Pancreas (tissue), 10 donors: ENCODE measurements around the gene CACNA1H. TPM values are rescaled to one million over a fixed set of nuclear protein-coding genes. Genes with fewer than 3 reads are reported as not detected.
A peak's percentile ranks its signal among the peaks of the same experiment; 100 is the strongest.
"Not testable (repeated sequence)": the region's sequence is repeated elsewhere in the genome, so short reads cannot be mapped to it uniquely, and the experiment has no call there.

Experiments used
- ATAC-seq, 4 donors: fragments of 200-7000 bp; cut with Tn5 transposase; one replicate each; pipeline versions ENCODE4 v1.8.0 to v1.9.1; 2020; ENCODE audit warnings: mild to moderate bottlenecking in 4 of 4, moderate library complexity in 4 of 4
- DNase-seq, 6 donors: peaks; one replicate each; pipeline ENCODE4 v3.0.0-alpha.2; 2020
- FAIRE-seq: peaks from 2 replicates; lab custom pipeline; 2012; peaks lifted over from hg19 to GRCh38; lab: Jason Lieb, UNC
- H3K27ac ChIP-seq, 4 donors: fragments of 200-600 bp; sonication (generic); 1 replicate in 3 of 4; 2 replicates in 1 of 4; pipeline versions ENCODE4 v1.5.0 to v1.8.0; 2020
- H3K27me3 ChIP-seq, 4 donors: fragments of 200-600 bp; one replicate each; pipeline ENCODE4 v1.8.0; 2021
- H3K36me3 ChIP-seq, 3 donors: fragments of 200-600 bp; sonication (generic) in 1 of 3; one replicate each; pipeline versions ENCODE4 v1.5.0 to v1.8.0; 2020 to 2021
- H3K4me1 ChIP-seq, 3 donors: fragments of 200-600 bp; one replicate each; pipeline ENCODE4 v1.8.0; 2021
- H3K4me3 ChIP-seq, 4 donors: fragments of 200-600 bp; sonication (generic) in 2 of 4; one replicate each; pipeline versions ENCODE4 v1.5.0 to v1.8.0; 2020 to 2021
- H3K9me3 ChIP-seq, 4 donors: fragments of 200-600 bp; one replicate each; pipeline ENCODE4 v1.8.0; 2021
- CTCF ChIP-seq, 4 donors: fragments of 200-600 bp; sonication (generic) in 3 of 4; IDR thresholded peaks; one replicate each; pipeline versions ENCODE4 v1.5.0 to v1.8.0; 2021; ENCODE audit warnings: antibody characterized with exemption in 4 of 4
- WGBS, 2 donors: extraction: QIAGEN DNeasy Blood & Tissue Kit; methylation state at CpG; one replicate each; pipeline ENCODE4 v1.1.7; 2013; 5-methylcytosine and 5-hydroxymethylcytosine counted together
- intact Hi-C, 3 donors: fragments of 100-400 bp; cut with DNase I; formaldehyde crosslinking; loops; one replicate each; pipeline versions ENCODE4 v1.11.1 to v1.14.2; 2022
- polyA plus RNA-seq, 2 donors: library from polyadenylated mRNA; stranded (reverse); fragments of 200-250 nt; gene quantifications; one replicate each; pipeline ENCODE4 v1.2.3, GENCODE V29; 2013
- total RNA-seq, 6 donors: library from RNA; stranded (reverse); fragmentation: NEBNext Ultra II Directional in 4 of 6; extraction: Animal tissue kit (Norgen Biotek cat#: 25700) in 4 of 6; gene quantifications; one replicate each; pipeline versions ENCODE4 v1.2.1 to v1.2.4, GENCODE V29; 2021 to 2023
- donor health status: healthy with polysubstance abuse.
- donor health status: DM: no; HTN: no; CAD: no; lungs with moderate emphysema.
- donor health status: DM: no; HTN: no; CAD: no.
- donor health status: control.
- donor health status: control.
- donor health status: Bipolar disorder and iron deficiency.
- donor health status: DM: yes; HTN: yes; CAD: no.
- donor health status: DM: no; HTN: no; CAD: no.
- donor health status: DM: no; HTN: no; CAD: no.
- donor health status: DM: yes; HTN: yes; CAD: no.

Gene CACNA1H
- total and polyA plus RNA-seq, 8 donors: 2.5 to 20.5 (median 4.9) TPM

- intact Hi-C loops, ATAC-seq, H3K9me3 ChIP-seq, H3K4me1 ChIP-seq, H3K36me3 ChIP-seq, FAIRE-seq, H3K27me3 ChIP-seq, H3K4me3 ChIP-seq, H3K27ac ChIP-seq: not testable (repeated sequence)
- DNase-seq: peak in 2 of 6 donors; percentile 17 to 44
- 74 to 82% methylated on average over 6 to 12 of the region's 13 CpGs for WGBS, 2 donors
Observed at GRCh38 chr16:1229476-1229875, 76.6 kb downstream of the CACNA1H start.

DNA sequence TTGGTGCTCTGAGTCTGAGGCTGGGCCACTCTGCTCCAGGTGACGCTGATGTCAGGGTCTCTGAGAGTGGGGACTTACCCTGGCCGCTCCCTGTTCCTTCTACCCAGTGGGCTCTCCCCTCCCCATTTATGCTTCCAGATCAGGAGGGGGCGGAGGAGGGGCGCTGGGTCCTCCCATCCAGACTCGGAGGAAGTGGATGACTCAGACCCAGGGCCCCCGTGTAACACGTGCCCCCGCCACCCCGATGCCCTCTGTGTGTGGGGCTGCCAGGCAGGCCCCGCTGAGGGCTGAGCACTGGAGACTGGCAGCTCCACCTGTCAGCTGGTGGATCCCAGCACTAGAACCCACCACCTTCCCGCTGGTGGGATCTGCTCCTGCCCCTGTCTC lies 77.2 kb downstream of the CACNA1H start, which contains the start of gene TPSB2:
TSS of gene TPSB2 (minus strand) at position 101 of the 387 bp plus-strand sequence. CDS start 233 bp downstream, outside the sequence.
- H3K27me3 ChIP-seq, H3K36me3 ChIP-seq, H3K9me3 ChIP-seq, H3K4me3 ChIP-seq, ATAC-seq, FAIRE-seq, intact Hi-C loops, H3K27ac ChIP-seq, H3K4me1 ChIP-seq: not testable (repeated sequence)
- peak in 1 of 6 donors; percentile 5 for DNase-seq
- 66% methylated on average over 4 of the region's 11 CpGs; no CpG with 5 or more reads in 1 of the 2 donors for WGBS, 2 donors

- DNase-seq: peak in 2 of 6 donors; percentile 12 to 59
Observed at GRCh38 chr16:1230471-1231212, 77.7 kb downstream of the CACNA1H start.

GRCh38 chr16:1231301-1231700 lies 78.4 kb downstream of the CACNA1H start:
- FAIRE-seq, intact Hi-C loops, H3K4me1 ChIP-seq, H3K27me3 ChIP-seq, H3K27ac ChIP-seq, ATAC-seq, H3K9me3 ChIP-seq, H3K4me3 ChIP-seq, H3K36me3 ChIP-seq: not testable (repeated sequence)
- 53 to 59% methylated on average over 6 to 7 of the region's 7 CpGs for WGBS, 2 donors
- peak in 2 of 6 donors; percentile 14 to 58 for DNase-seq

More at GRCh38 chr16:1230471-1231212, 77.7 kb downstream of the CACNA1H start:
- H3K4me1 ChIP-seq, intact Hi-C loops, H3K4me3 ChIP-seq, FAIRE-seq, H3K27me3 ChIP-seq, ATAC-seq, H3K36me3 ChIP-seq, H3K9me3 ChIP-seq, H3K27ac ChIP-seq: not testable (repeated sequence)
- WGBS, 2 donors: 51 to 71% methylated on average over 17 of the region's 17 CpGs

DNA sequence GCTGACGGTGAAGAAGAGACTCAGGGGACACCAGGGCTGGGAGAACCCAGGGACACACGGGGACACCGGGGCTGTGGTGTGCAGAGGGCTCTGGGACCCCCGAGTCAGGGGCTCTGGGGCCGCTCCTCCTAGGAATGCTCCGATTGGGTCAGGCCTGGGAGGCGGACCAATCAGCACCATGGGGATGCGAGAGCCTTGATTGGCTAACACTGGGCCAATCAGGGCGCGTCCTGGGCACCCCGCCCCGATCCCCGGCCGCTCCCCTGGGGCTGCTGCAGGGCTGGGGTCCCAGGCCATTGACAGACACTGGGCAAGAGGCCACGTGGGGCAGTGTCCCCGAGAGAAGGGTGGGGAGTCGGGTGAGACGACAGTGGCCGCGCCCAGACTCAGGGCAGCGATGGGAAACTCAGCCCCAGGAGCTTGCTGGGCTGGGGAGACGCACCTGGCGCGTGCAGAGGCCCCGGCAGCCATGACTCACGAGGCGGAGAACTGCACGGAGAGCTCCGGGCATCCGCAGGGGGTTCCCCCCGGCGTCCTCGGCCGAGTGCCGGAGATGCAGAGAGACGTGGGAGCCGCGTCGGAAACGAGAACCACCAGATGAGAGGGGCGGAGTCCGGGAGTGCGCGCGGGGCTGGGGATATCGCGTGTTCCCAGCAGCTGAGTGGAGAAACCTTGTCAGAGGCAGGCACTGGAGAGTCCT lies 79.3 kb downstream of the CACNA1H start:
- H3K9me3 ChIP-seq, H3K27ac ChIP-seq, H3K27me3 ChIP-seq, intact Hi-C loops, FAIRE-seq, DNase-seq, H3K36me3 ChIP-seq, H3K4me1 ChIP-seq, H3K4me3 ChIP-seq: not testable (repeated sequence)
- peak in 3 of 4 donors; percentile 37 to 48 (median 40) for ATAC-seq
- no CpG with 5 or more reads among the region's 47 CpGs for WGBS, 2 donors

- not testable (repeated sequence) for FAIRE-seq
Observed at GRCh38 chr16:1236659-1237058, 83.8 kb downstream of the CACNA1H start.

GRCh38 chr16:1237990-1238389 lies 85.1 kb downstream of the CACNA1H start:
- Histone ChIP-seq H3K4me3 (no peak overlapping the region), H3K27me3 (no peaks in the 10 kb centered on the region), H3K4me1 (no peaks in the 10 kb centered on the region), H3K36me3 (no peaks in the 10 kb centered on the region), H3K9me3 (no peaks in the 10 kb centered on the region), H3K27ac (no peak overlapping the region)
- FAIRE-seq (no peak), DNase-seq (peak in 2 of 6 donors; percentile 4 to 11), ATAC-seq (no peak)
- TF ChIP-seq CTCF (IDR thresholded peaks at IDR 0.05): no peak
- WGBS, 2 donors: 50 to 68% methylated on average over 9 of the region's 9 CpGs
- intact Hi-C loops: no loop called here

More at GRCh38 chr16:1236659-1237058, 83.8 kb downstream of the CACNA1H start:
- DNase-seq, H3K27ac ChIP-seq, H3K27me3 ChIP-seq, intact Hi-C loops, H3K9me3 ChIP-seq, H3K4me3 ChIP-seq, H3K4me1 ChIP-seq, H3K36me3 ChIP-seq: not testable (repeated sequence)
- ATAC-seq: peak; percentile 78 to 96 (median 88)
- no CpG with 5 or more reads among the region's 29 CpGs for WGBS, 2 donors

DNA sequence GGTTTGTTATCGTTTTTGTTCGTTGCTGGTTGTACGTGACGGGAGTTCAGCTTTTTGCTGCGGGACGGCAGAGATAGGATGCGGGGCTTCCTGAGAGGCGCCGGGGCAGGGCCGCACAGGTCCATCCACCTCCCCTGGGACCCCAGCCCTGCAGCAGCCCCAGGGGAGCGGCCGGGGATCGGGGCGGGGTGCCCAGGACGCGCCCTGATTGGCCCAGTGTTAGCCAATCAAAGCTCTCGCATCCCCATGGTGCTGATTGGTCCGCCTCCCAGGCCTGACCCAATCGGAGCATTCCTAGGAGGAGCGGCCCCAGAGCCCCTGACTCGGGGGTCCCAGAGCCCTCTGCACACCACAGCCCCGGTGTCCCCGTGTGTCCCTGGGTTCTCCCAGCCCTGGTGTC lies 86.0 kb downstream of the CACNA1H start:
- FAIRE-seq, H3K4me3 ChIP-seq, H3K27me3 ChIP-seq, intact Hi-C loops, H3K36me3 ChIP-seq, H3K9me3 ChIP-seq, H3K27ac ChIP-seq, H3K4me1 ChIP-seq: not testable (repeated sequence)
- ATAC-seq (peak in 1 of 4 donors; percentile 21), DNase-seq (peak in 2 of 6 donors; percentile 4 to 19)
- WGBS, 2 donors: 57 to 59% methylated on average over 10 to 19 of the region's 23 CpGs

GRCh38 chr16:1239575-1239974 lies 86.7 kb downstream of the CACNA1H start:
- intact Hi-C loops, H3K27ac ChIP-seq, H3K27me3 ChIP-seq, H3K9me3 ChIP-seq, ATAC-seq, H3K4me3 ChIP-seq, H3K4me1 ChIP-seq, H3K36me3 ChIP-seq, FAIRE-seq: not testable (repeated sequence)
- WGBS, 2 donors: 68 to 71% methylated on average over 7 to 9 of the region's 9 CpGs
- peak in 2 of 6 donors; percentile 17 to 78 for DNase-seq

- H3K4me1 ChIP-seq, H3K4me3 ChIP-seq, intact Hi-C loops, ATAC-seq, H3K27ac ChIP-seq, FAIRE-seq, H3K36me3 ChIP-seq, H3K27me3 ChIP-seq, H3K9me3 ChIP-seq: not testable (repeated sequence)
- 51 to 68% methylated on average over 4 to 6 of the region's 12 CpGs for WGBS, 2 donors
- peak in 2 of 6 donors; percentile 6 to 56 for DNase-seq
Observed at GRCh38 chr16:1240436-1240835, 87.5 kb downstream of the CACNA1H start, which contains the start of gene TPSAB1. Gene TPSAB1, plus strand, starts transcription at chr16:1240705. Its CDS starts 234 bp downstream, at chr16:1240939.

- DNase-seq: peak in 1 of 6 donors; percentile 8
- H3K4me1 ChIP-seq, FAIRE-seq, H3K4me3 ChIP-seq, H3K36me3 ChIP-seq, H3K9me3 ChIP-seq, intact Hi-C loops, H3K27me3 ChIP-seq, ATAC-seq, H3K27ac ChIP-seq: not testable (repeated sequence)
- 65 to 84% methylated on average over 10 to 11 of the region's 15 CpGs for WGBS, 2 donors
Observed at GRCh38 chr16:1241081-1241480, 88.2 kb downstream of the CACNA1H start.
